ENCODE measurements around the gene PEX11G.

DNA sequence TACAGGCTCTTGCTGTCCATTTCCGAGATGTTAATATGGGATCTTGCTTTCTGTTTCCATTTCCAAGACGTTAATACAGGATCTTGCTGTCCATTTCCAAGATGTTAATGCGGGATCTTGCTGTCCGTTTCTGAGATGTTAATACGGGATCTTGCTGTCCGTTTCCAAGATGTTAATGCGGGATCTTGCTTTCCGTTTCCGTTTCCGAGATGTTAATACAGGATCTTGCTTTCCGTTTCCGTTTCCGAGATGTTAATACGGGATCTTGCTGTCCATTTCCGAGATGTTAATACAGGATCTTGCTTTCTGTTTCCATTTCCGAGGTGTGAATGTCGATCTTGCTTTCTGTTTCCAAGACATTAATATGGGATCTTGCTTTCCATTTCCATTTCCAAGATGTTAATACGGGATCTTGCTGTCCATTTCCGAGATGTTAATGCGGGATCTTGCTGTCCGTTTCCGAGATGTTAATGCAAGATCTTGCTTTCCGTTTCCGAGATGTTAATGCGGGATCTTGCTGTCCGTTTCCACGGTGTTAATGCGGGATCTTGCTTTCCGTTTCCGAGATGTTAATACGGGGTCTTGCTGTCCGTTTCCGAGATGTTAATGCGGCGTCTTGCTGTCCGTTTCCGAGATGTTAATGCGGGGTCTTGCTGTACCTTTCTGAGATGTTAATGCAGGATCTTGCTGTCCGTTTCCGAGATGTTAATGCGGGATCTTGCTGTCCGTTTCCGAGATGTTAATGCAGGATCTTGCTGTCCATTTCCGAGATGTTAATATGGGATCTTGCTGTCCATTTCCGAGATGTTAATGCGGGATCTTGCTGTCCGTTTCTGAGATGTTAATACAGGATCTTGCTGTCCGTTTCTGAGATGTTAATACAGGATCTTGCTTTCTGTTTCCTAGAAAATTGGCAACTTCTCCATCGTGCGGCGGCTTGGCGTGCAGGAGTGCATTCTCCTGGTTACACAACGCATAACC, 38.3 kb downstream of the PEX11G start:
- TF ChIP-seq CTCF (IDR thresholded peaks at IDR 0.05; ENCODE audit: extremely low read depth in 1 of 2, insufficient read depth in 1 of 2, low read depth in 1 of 2, low read length in 2 of 2) (no peak), POLR2A (IDR thresholded peaks at IDR 0.05; ENCODE audit: low read depth, low read length) (no peak), FOS (IDR thresholded peaks at IDR 0.05; ENCODE audit: borderline replicate concordance, insufficient read depth, low read length) (no peak), MAX (IDR thresholded peaks at IDR 0.05; ENCODE audit: insufficient read depth, insufficient read length) (no peak)
